SW 1271 (cell line): ENCODE results near the gene C19orf81.

Experiments
- DNase-seq, 2 experiments: peaks; one replicate each; lab custom pipeline; 2025; lab: John Stamatoyannopoulos, UW

Gene C19orf81

GRCh38 chr19:50658441-50659317 is 9.4 kb downstream of the C19orf81 start:
- DNase-seq = peak; percentile 44 to 74

- DNase-seq = no peak
These were observed 10.3 kb downstream of the C19orf81 start for GRCh38 chr19:50659318-50660087.

GRCh38 chr19:50660088-50660366 is 10.8 kb downstream of the C19orf81 start:
- no peak for DNase-seq

GRCh38 chr19:50661023-50661422 is 11.8 kb downstream of the C19orf81 start:
- no peak for DNase-seq

GRCh38 chr19:50661766-50662650 is 12.8 kb downstream of the C19orf81 start:
- no peak for DNase-seq

GRCh38 chr19:50662651-50663481 is 13.6 kb downstream of the C19orf81 start:
- DNase-seq = no peak

GRCh38 chr19:50663482-50663790 is 14.2 kb downstream of the C19orf81 start:
- DNase-seq = peak in 1 of 2 experiments; percentile 44

- DNase-seq = no peak
These were observed 15.0 kb downstream of the C19orf81 start for GRCh38 chr19:50664204-50664603.

GRCh38 chr19:50666346-50667176 is 17.3 kb downstream of the C19orf81 start:
- no peak for DNase-seq

GRCh38 chr19:50667177-50667758 is 18.0 kb downstream of the C19orf81 start:
- no peak for DNase-seq

- no peak for DNase-seq
These were observed 18.6 kb downstream of the C19orf81 start for GRCh38 chr19:50667759-50668231.

GRCh38 chr19:50668416-50668815 is 19.2 kb downstream of the C19orf81 start:
- DNase-seq = no peak

GRCh38 chr19:50668879-50669278 is 19.6 kb downstream of the C19orf81 start:
- DNase-seq = no peak

GRCh38 chr19:50669302-50670101 is 20.3 kb downstream of the C19orf81 start:
- peak in 1 of 2 experiments; percentile 27 for DNase-seq

- DNase-seq = no peak
These were observed 20.8 kb downstream of the C19orf81 start for GRCh38 chr19:50670102-50670380.

- no peak for DNase-seq
These were observed 23.9 kb downstream of the C19orf81 start for GRCh38 chr19:50673118-50673517.

- DNase-seq = no peak
These were observed 27.5 kb downstream of the C19orf81 start for GRCh38 chr19:50676625-50677197.

GRCh38 chr19:50677636-50678035 is 28.4 kb downstream of the C19orf81 start:
- no peak for DNase-seq

GRCh38 chr19:50678323-50678722 is 29.1 kb downstream of the C19orf81 start:
- no peak for DNase-seq
